Measurements from ENCODE around the gene TRIOBP. TPM values are rescaled to one million over a fixed set of nuclear protein-coding genes. Genes with fewer than 3 reads are reported as not detected.

The TRIOBP gene
- total RNA-seq, 1 donor from 2014 or later = 32.9 TPM

DNA sequence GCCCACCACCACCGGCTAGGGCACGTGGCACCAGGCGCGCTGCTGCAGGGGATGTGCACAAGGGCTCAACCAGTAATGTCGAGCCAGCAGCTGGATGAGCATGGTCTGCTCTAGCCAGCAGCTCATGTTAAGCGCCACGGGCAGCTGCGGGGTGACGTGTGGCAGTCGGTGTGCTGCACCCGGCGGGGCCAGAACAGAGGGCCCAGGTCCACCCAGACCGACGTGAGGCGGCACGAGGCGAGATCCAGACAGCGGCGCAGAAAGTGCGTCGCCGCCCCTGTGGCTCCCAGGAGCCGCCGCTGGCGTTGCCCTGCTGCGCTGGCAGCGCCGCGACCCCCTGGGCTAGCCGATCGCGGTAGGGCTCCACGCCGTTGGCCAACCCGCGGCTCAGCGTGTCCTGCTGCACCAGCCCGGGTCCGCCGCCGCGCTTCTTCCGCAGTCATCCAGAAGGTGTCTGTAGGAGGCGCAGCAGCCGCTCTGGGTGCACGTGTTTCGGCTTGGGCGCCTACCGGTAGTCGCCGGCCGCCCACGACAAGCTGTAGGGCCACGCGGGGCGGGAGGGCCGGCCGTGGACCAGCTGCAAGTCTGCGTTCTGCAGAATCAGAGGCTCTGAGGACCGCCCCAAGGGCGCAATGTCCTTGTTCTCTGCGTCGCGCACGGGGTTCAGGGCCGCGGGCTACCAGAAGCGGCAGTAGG lies 121.7 kb downstream of the TRIOBP start:
- intact Hi-C loops (cut with micrococcal nuclease) = loop anchor here (1.0 kb wide), 1 partner anchor 11 kb away; the partner anchor contains the start of gene GCAT
- DNase-seq (ENCODE audit: low spot score) = peak; percentile 65
- peaks cover 31% of the 10 kb centered on the region for H3K27me3 Mint-ChIP-seq (ENCODE audit: insufficient read depth)
- H3K27ac Mint-ChIP-seq = no peak overlapping the region
- peaks cover 12% of the 10 kb centered on the region for H3K4me1 Mint-ChIP-seq (ENCODE audit: low read depth)
- no peaks in the 10 kb centered on the region for H3K9me3 Mint-ChIP-seq
- H3K4me3 Mint-ChIP-seq = peak overlapping the region; percentile 60
- peaks cover 7% of the 10 kb centered on the region for H3K36me3 Mint-ChIP-seq (ENCODE audit: low read depth)

- no peak overlapping the region for H3K27ac Mint-ChIP-seq
- no peaks in the 10 kb centered on the region for H3K9me3 Mint-ChIP-seq
- H3K27me3 Mint-ChIP-seq (ENCODE audit: insufficient read depth) = peaks cover 34% of the 10 kb centered on the region
- intact Hi-C loops (cut with micrococcal nuclease) = no loop called here
- DNase-seq (ENCODE audit: low spot score) = no peak
- peaks cover 12% of the 10 kb centered on the region for H3K4me1 Mint-ChIP-seq (ENCODE audit: low read depth)
- peaks cover 7% of the 10 kb centered on the region for H3K36me3 Mint-ChIP-seq (ENCODE audit: low read depth)
- peak overlapping the region; percentile 60 for H3K4me3 Mint-ChIP-seq
Measured at GRCh38 chr22:37819105-37819433, 122.2 kb downstream of the TRIOBP start.

DNA sequence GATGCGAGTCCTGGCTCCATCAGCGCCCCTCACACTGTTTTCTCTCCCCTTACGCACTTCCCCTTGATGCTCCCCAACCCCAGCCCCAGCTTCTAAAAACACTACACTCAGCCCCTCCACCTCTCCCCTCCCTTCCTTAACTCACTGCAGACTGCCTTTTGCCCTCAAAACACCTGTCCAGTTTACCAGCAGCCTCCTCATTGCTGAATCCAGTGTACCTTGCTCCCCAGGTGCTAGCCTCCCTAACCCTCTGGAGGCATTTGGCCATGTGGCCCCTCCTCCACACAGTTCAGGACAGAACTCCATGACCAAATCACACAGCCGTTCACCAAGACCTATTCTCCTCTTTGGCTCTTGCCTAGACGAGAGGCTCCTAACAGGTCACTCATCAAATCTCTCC lies 123.5 kb downstream of the TRIOBP start:
- Mint-ChIP-seq H3K4me3 (no peak overlapping the region), H3K27ac (no peak overlapping the region), H3K27me3 (ENCODE audit: insufficient read depth) (peaks cover 37% of the 10 kb centered on the region), H3K9me3 (no peaks in the 10 kb centered on the region), H3K4me1 (ENCODE audit: low read depth) (peaks cover 12% of the 10 kb centered on the region), H3K36me3 (ENCODE audit: low read depth) (peaks cover 7% of the 10 kb centered on the region)
- DNase-seq (ENCODE audit: low spot score) = no peak
- intact Hi-C loops (cut with micrococcal nuclease) = no loop called here

GRCh38 chr22:37822079-37822833 lies 125.4 kb downstream of the TRIOBP start:
- Mint-ChIP-seq H3K27me3 (ENCODE audit: insufficient read depth) (peaks cover 37% of the 10 kb centered on the region), H3K27ac (no peak overlapping the region), H3K4me3 (peak overlapping the region; percentile 53)

GRCh38 chr22:37823134-37823985 lies 126.5 kb downstream of the TRIOBP start, which contains the start of gene GALR3:
Gene GALR3 (plus strand): TSS chr22:37823382. CDS start chr22:37823407, 25 bp downstream.
- no peak for DNase-seq (ENCODE audit: low spot score)
- Mint-ChIP-seq H3K4me1 (ENCODE audit: low read depth) (peaks cover 5% of the 10 kb centered on the region), H3K27me3 (ENCODE audit: insufficient read depth) (peaks cover 37% of the 10 kb centered on the region), H3K9me3 (no peaks in the 10 kb centered on the region), H3K4me3 (peak within 1 kb of the TSS; percentile 66), H3K36me3 (ENCODE audit: low read depth) (peaks cover 7% of the 10 kb centered on the region), H3K27ac (no peak within 1 kb of the TSS)
- intact Hi-C loops (cut with micrococcal nuclease) = no loop called here

More at GRCh38 chr22:37822079-37822833, 125.4 kb downstream of the TRIOBP start:
- peaks cover 11% of the 10 kb centered on the region for H3K4me1 Mint-ChIP-seq (ENCODE audit: low read depth)
- DNase-seq (ENCODE audit: low spot score) = no peak
- H3K36me3 Mint-ChIP-seq (ENCODE audit: low read depth) = peaks cover 6% of the 10 kb centered on the region
- no peaks in the 10 kb centered on the region for H3K9me3 Mint-ChIP-seq
- intact Hi-C loops (cut with micrococcal nuclease) = no loop called here

DNA sequence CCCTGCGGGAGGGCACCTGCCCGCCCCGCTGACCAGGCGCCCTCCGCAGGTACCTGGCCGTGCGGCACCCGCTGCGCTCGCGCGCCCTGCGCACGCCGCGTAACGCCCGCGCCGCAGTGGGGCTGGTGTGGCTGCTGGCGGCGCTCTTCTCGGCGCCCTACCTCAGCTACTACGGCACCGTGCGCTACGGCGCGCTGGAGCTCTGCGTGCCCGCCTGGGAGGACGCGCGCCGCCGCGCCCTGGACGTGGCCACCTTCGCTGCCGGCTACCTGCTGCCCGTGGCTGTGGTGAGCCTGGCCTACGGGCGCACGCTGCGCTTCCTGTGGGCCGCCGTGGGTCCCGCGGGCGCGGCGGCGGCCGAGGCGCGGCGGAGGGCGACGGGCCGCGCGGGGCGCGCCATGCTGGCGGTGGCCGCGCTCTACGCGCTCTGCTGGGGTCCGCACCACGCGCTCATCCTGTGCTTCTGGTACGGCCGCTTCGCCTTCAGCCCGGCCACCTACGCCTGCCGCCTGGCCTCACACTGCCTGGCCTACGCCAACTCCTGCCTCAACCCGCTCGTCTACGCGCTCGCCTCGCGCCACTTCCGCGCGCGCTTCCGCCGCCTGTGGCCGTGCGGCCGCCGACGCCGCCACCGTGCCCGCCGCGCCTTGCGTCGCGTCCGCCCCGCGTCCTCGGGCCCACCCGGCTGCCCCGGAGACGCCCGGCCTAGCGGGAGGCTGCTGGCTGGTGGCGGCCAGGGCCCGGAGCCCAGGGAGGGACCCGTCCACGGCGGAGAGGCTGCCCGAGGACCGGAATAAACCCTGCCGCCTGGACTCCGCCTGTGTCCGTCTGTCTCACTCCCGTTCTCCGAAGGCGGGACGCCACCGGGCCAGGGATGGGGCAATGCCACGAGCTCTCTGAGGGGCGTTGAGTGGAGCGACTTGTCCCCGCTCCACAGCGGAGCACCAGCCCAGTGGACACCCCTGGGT lies 128.1 kb downstream of the TRIOBP start:
- Mint-ChIP-seq H3K9me3 (no peaks in the 10 kb centered on the region), H3K27me3 (ENCODE audit: insufficient read depth) (peaks cover 24% of the 10 kb centered on the region), H3K27ac (no peak overlapping the region), H3K36me3 (ENCODE audit: low read depth) (peaks cover 8% of the 10 kb centered on the region), H3K4me1 (ENCODE audit: low read depth) (no peaks in the 10 kb centered on the region), H3K4me3 (peak overlapping the region; percentile 72)
- no peak for DNase-seq (ENCODE audit: low spot score)
- intact Hi-C loops (cut with micrococcal nuclease) = no loop called here

Other genes starting within 250 kb of the TRIOBP start
- 213 and 214 TPM in 2 replicates for gene MFNG, start 210.7 kb upstream of the TRIOBP start, total RNA-seq
- gene CARD10, start 177.6 kb upstream of the TRIOBP start, total RNA-seq = not detected in 2 replicates
- 1.1 and 1.5 TPM in 2 replicates for gene CDC42EP1, start 136.6 kb upstream of the TRIOBP start, total RNA-seq
- not detected in 2 replicates for gene LGALS2, start 117.0 kb upstream of the TRIOBP start, total RNA-seq
- 70.8 and 78.9 TPM in 2 replicates for gene GGA1, start 88.2 kb upstream of the TRIOBP start, total RNA-seq
- 110 and 116 TPM in 2 replicates for gene SH3BP1, start 57.4 kb upstream of the TRIOBP start, total RNA-seq
- 47.0 and 50.4 TPM in 2 replicates for gene PDXP, start 38.3 kb upstream of the TRIOBP start, total RNA-seq
- gene LGALS1, start 21.4 kb upstream of the TRIOBP start, total RNA-seq = 245 and 254 TPM in 2 replicates
- 67.8 and 70.0 TPM in 2 replicates for gene NOL12, start 10.7 kb upstream of the TRIOBP start, total RNA-seq
- gene GCAT, start 110.9 kb downstream of the TRIOBP start, total RNA-seq = 28.5 and 28.9 TPM in 2 replicates
- 0.24 TPM in 1 of 2 replicates, not detected in the other for gene GALR3, start 126.3 kb downstream of the TRIOBP start, total RNA-seq
- gene ANKRD54, start 147.3 kb downstream of the TRIOBP start, total RNA-seq = 29.9 and 30.1 TPM in 2 replicates
- gene EIF3L, start 152.4 kb downstream of the TRIOBP start, total RNA-seq = 433 and 441 TPM in 2 replicates
- gene MICALL1, start 209.2 kb downstream of the TRIOBP start, total RNA-seq = 27.3 and 31.1 TPM in 2 replicates